Measurements from ENCODE around the gene PDXP. TPM values are rescaled to one million over a fixed set of nuclear protein-coding genes. Genes with fewer than 3 reads are reported as not detected.

PDXP gene
- total and polyA plus RNA-seq, 2 of the 13 experiments (the other 11 are each of a cell fraction or from before 2014, with no cell fraction given), result 58.2 to 70.6 TPM

GRCh38 chr22:37639070-37639760 lies 19.3 kb upstream of the PDXP start, which contains the start of gene SH3BP1:
Gene SH3BP1 (plus strand): TSS chr22:37639669. CDS start chr22:37639788, 119 bp downstream.
- intact Hi-C loops (cut with micrococcal nuclease; ENCODE audit: unreplicated experiment) (loop anchor here (2.0 kb wide), 1 partner anchor 30 kb away; the partner anchor contains the start of gene GGA1), in situ Hi-C loops (cut with HindIII; ENCODE audit: extremely low pct_ligation_motif_present, low pct_unique_long_range_greater_than_20kb) (no loop called here)
- H3K27ac ChIP-seq (ENCODE audit: extremely low read length, insufficient read depth, low read length), result peak within 1 kb of the TSS; percentile 70
- H3K9me3 ChIP-seq (ENCODE audit: low read length), result no peaks in the 10 kb centered on the region
- H3K27me3 ChIP-seq (ENCODE audit: control insufficient read depth in 1 of 2, insufficient read depth in 2 of 2, low read length in 2 of 2), result no peaks in the 10 kb centered on the region
- ATAC-seq (peak; percentile 41), FAIRE-seq (no peak), DNase-seq (ENCODE audit: low spot score) (peak; percentile 57)
- H3K4me1 ChIP-seq (ENCODE audit: insufficient read depth, low read length), result peaks cover 81% of the 10 kb centered on the region
- H3K79me2 ChIP-seq (ENCODE audit: insufficient read depth, low read length), result peaks cover 10% of the 10 kb centered on the region
- H3K4me2 ChIP-seq (ENCODE audit: low read depth, low read length), result peak within 1 kb of the TSS; percentile 90
- no peak within 1 kb of the TSS for H2AFZ ChIP-seq (ENCODE audit: low read length)
- peak within 1 kb of the TSS; percentile 66 for H3K9ac ChIP-seq (ENCODE audit: insufficient read depth, low read depth, low read length)
- H4K20me1 ChIP-seq (ENCODE audit: insufficient read depth, low read length), result 0 out of 2 replicates have a peak, but pooled peaks cover 4% of the 10 kb centered on the region
- 10% methylated on average over 10 of the region's 57 CpGs for WGBS (ENCODE audit: low lambda C conversion rate)
- CTCF ChIA-PET (ENCODE audit: low intra/inter-chr PET ratio, low total read pairs), result no interaction called here
- POLR2A ChIA-PET, result interaction anchor here (1.0 to 15.8 kb wide), 6 partner anchors 22 to 169 kb away, joined by 3 to 242 read pairs (median 3); partner anchors contain the start of genes GCAT, GGA1, NOL12 and PDXP
- BruUV-seq (replicated peaks), result no TSS peak
- H3K4me3 ChIP-seq (replicated peaks in 1 of 3; ENCODE audit: insufficient read depth in 1 of 3, low read depth in 2 of 3, low read length in 3 of 3), result peak within 1 kb of the TSS; percentile 72 to 86 (median 76)
- peaks cover 7 to 8% of the 10 kb centered on the region in 2 experiments; a peak in 4 of 5 replicates for H3K36me3 ChIP-seq (replicated peaks in 1 of 2; ENCODE audit: control insufficient read depth in 1 of 2, insufficient read depth in 2 of 2, low read length in 2 of 2)
- no peak for TF ChIP-seq PRMT3 (CRISPR knock-in tag; IDR thresholded peaks at IDR 0.05; ENCODE audit: borderline replicate concordance, low read depth)
- TF ChIP-seq YEATS2 (CRISPR knock-in tag; IDR thresholded peaks at IDR 0.05; ENCODE audit: borderline replicate concordance), result no peak
- TF ChIP-seq RXRA (CRISPR knock-in tag; IDR thresholded peaks at IDR 0.05), result no peak
- TF ChIP-seq PBX2 (CRISPR knock-in tag; IDR thresholded peaks at IDR 0.05), result no peak
- TF ChIP-seq ATF6 (CRISPR knock-in tag; conservative IDR thresholded peaks at IDR 0.05), result no peak
- TF ChIP-seq ZNF276 (CRISPR knock-in tag; IDR thresholded peaks at IDR 0.05; ENCODE audit: low read depth), result no peak
- TF ChIP-seq NFIC (IDR thresholded peaks at IDR 0.05; ENCODE audit: low read length), result no peak
- TF ChIP-seq MAFG (CRISPR knock-in tag; IDR thresholded peaks at IDR 0.05), result no peak
- no peak for TF ChIP-seq ZNF672 (CRISPR knock-in tag; IDR thresholded peaks at IDR 0.05)
- TF ChIP-seq FOXP1 (IDR thresholded peaks at IDR 0.05), result no peak
- no peak for TF ChIP-seq FOXP1 (CRISPR knock-in tag; IDR thresholded peaks at IDR 0.05)
- no peak for TF ChIP-seq ZNF350 (CRISPR knock-in tag; IDR thresholded peaks at IDR 0.05; ENCODE audit: borderline replicate concordance, low read depth)
- no peak for TF ChIP-seq SETDB1 (CRISPR knock-in tag; IDR thresholded peaks at IDR 0.05; ENCODE audit: borderline replicate concordance)
- TF ChIP-seq ZFP37 (CRISPR knock-in tag; IDR thresholded peaks at IDR 0.05; ENCODE audit: borderline replicate concordance), result no peak
- TF ChIP-seq TFAP4 (IDR thresholded peaks at IDR 0.05; ENCODE audit: borderline replicate concordance, low read depth), result no peak
- TF ChIP-seq TIGD3 (CRISPR knock-in tag; IDR thresholded peaks at IDR 0.05; ENCODE audit: borderline replicate concordance), result no peak

All from HepG2 (cell line).